GM13976 (cell line): ENCODE results near the gene BAIAP3.
"Not testable (repeated sequence)": the region's sequence is repeated elsewhere in the genome, so short reads cannot be mapped to it uniquely, and the experiment has no call there.

Source experiments
- DNase-seq: peaks from one replicate; pipeline ENCODE4 v3.0.0; 2012; ENCODE audit warnings: low spot score
- in situ Hi-C: fragments of 300-500 bp; cut with MboI; formaldehyde crosslinking; loops from one replicate; pipeline ENCODE4 v1.12.0; 2022; ENCODE audit warnings: low sequenced_read_pairs, mixed read lengths, inconsistent platforms; ENCODE audit not compliant: unreplicated experiment
- TF ChIP-seq, protein P1 (sequence below): IDR thresholded peaks from 2 replicates; pipeline ENCODE4 v1.5.1; 2012; ENCODE audit warnings: borderline replicate concordance, mild to moderate bottlenecking; ENCODE audit not compliant: insufficient read depth; ENCODE audit errors: extremely low read depth, missing control alignments, control extremely low read depth

Gene BAIAP3

DNA sequence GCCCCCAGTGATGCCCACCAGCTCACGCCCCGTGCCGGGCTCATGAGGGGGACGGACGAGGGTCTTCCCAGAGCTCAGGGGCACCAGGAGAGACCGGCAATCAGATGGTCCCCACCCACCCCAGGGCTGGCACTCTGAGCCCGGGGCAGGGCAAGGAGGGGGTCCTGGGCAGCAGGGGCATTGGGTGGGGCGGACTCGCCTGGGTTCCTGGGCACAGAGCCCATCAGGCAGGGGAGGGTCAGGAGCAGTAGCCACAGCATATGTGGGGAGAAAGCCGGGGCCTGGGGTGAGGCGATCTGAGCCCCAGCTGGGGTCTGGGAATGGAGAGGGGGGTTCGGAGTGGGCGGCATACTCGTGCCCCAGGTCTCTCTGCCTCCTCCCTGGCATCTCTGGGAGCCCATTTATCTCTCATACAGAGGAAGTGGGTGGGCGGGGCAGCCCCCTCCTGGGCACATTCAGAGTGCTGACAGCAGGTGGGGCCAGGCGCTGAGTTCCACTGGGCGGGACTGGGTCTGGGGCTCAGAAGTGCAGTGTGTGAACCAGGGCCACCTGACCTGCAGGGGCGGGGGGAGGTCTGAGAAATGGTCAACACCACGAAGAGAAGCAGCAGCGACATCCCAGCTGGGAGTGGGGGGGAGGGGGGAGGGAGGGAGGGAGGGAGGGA is 44.5 kb upstream of the BAIAP3 start:
- TF ChIP-seq, protein P1, sequence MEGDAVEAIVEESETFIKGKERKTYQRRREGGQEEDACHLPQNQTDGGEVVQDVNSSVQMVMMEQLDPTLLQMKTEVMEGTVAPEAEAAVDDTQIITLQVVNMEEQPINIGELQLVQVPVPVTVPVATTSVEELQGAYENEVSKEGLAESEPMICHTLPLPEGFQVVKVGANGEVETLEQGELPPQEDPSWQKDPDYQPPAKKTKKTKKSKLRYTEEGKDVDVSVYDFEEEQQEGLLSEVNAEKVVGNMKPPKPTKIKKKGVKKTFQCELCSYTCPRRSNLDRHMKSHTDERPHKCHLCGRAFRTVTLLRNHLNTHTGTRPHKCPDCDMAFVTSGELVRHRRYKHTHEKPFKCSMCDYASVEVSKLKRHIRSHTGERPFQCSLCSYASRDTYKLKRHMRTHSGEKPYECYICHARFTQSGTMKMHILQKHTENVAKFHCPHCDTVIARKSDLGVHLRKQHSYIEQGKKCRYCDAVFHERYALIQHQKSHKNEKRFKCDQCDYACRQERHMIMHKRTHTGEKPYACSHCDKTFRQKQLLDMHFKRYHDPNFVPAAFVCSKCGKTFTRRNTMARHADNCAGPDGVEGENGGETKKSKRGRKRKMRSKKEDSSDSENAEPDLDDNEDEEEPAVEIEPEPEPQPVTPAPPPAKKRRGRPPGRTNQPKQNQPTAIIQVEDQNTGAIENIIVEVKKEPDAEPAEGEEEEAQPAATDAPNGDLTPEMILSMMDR: no peak
- no peak for DNase-seq
- in situ Hi-C loops: no loop called here

DNA sequence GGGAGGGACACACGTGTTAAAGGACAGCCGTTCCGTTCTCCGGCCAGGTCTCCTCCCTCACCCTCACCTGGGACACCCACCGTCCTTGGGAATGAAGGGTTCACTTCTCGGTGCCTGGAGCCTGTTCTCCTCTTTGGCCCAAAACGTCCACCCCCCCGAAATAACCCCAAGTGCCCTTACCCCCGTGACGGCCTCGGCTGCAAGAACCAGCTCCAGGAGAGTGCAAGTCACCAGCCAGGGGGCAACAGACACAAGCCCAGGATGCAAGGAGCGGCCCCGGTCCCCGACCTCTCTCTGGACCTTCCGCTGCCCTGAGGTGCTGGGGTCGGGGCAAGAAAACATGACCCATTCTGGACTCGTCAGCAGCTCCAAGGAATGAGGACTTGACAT is 44.0 kb upstream of the BAIAP3 start:
- in situ Hi-C loops: no loop called here
- no peak for DNase-seq
- TF ChIP-seq, protein P1: no peak

DNA sequence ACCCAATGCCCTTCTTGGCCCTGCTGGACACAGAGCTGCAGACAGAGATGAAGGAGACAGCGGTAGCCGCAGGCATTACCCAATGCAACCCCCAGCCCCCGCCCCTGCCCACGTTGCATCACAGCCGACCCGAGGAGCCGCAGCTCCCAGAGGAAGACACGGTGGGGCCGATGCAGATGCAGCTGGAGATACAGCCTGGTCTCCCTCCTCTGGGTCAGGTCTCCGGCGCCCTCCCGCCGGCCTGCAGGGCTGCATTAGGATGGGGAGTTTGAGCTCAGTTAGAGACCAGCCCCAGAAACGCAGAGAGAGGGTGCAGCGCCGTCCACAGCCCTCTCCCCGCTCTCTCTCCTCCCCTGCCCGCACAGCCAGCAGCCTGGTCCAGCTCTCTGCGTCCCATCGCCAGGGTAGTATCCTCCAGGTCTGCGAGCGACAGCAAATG is 43.4 kb upstream of the BAIAP3 start:
- in situ Hi-C loops: no loop called here

DNA sequence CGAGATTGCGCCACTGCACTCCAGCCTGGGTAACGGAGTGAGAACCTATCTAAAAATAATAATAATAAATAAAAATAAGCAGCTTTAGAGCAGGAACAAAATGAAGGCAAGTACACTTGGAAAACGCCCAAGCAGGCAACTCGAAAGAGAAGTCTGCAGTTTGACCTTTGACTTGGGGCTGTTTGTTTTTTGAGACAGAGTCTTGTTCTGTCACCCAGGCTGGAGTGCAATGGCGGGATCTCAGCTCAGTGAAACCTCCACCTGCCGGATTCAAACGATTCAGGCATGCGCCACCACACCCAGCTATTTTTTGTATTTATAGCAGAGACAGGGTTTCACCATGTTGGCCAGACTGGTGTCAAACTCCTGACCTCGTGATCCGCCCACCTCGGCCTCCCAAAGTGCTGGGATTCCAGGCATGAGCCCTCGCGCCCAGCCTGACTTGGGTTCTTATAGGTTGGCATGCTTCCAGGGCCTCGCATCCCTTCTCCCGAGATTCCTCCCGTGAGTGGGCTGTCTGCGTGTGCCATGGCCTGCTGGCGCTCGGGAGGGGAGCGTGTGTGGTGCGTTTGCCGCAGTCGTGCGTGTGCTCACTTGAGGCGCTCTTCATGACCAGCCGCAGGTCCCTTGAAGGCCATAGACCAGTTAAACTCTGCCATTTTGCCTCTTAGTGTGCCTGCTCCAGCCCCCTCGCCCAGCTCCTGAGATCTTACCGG is 42.4 kb upstream of the BAIAP3 start:
- in situ Hi-C loops: no loop called here
- DNase-seq: no peak
- TF ChIP-seq, protein P1: no peak

More for the DNA sequence above, 43.4 kb upstream of the BAIAP3 start:
- no peak for DNase-seq
- TF ChIP-seq, protein P1: no peak

DNA sequence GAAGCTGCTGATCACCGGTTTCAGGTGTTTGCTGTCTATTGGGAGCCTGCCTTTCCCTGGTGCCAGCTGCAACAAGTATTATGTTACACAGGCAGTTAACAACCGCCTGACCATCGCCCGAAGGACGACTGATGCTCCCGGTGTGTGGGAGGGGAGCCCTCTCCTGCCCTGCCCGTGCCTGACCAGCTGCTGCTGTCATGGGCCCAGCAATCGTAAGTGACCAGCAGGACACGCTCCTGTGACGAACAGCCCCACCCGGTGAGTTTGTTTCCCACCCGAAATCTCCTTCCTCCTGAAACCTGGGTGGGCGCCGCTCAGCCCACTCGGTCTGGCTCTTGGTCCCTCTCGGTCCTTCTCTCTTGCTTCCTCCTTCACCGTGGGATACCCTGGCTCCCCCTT is 41.9 kb upstream of the BAIAP3 start:
- in situ Hi-C loops: no loop called here
- TF ChIP-seq, protein P1: no peak
- DNase-seq: no peak

DNA sequence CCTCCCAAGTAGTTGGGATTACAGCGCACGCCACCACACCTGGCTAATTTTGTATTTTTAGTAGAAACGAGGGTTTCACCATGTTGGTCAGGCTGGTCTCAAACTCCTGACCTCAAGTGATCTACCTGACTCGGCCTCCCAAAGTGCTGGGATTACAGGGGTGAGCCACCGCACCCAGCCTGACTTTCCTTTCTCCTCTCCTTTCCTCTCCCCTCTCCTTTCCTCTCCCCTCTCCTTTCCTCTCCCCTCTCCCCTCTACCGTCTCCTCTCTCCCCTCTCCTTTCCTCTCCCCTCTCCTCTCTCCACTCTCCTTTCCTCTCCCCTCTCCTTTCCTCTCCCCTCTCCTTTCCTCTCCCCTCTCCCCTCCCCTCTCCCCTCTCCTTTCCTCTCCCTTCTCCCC is 41.2 kb upstream of the BAIAP3 start:
- DNase-seq, in situ Hi-C loops: not testable (repeated sequence)

DNA sequence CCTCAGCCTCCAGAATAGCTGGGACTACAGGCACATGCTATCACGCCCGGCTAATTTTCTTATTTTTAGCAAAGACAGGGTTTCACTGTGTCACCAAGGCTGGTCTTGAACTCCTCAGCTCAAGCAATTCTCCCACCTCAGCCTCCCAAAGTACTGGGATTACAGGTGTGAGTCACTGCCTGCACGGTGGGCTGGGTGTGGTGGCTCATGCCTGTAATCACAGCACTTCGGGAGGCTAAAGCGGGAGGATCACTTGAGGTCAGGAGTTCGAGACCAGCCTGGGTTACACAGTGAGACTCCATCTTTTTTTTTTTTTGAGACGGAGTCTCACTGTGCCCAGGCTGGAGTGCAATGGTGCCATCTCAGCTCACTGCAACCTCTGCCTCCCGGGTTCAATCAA is 40.6 kb upstream of the BAIAP3 start:
- in situ Hi-C loops, DNase-seq: not testable (repeated sequence)
